ENCODE data around the gene ECHDC1.

DNA sequence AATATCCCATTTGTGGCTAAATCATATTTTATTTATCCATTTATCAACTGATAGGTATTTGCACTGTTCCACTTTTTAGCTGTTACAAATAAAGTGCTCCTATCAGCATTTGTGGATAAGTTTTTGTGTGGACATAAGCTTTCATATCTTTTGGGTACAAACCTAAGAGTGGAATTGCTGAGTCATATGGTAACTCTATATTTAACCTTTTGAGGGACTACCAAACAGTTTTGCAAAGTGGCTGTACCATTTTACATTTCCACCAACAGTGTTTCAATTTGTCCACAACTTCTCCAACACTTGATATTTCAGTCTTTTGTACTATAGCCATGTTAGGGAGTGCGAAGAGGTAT lies 23.6 kb upstream of the ECHDC1 start:
- TF ChIP-seq, protein P1, sequence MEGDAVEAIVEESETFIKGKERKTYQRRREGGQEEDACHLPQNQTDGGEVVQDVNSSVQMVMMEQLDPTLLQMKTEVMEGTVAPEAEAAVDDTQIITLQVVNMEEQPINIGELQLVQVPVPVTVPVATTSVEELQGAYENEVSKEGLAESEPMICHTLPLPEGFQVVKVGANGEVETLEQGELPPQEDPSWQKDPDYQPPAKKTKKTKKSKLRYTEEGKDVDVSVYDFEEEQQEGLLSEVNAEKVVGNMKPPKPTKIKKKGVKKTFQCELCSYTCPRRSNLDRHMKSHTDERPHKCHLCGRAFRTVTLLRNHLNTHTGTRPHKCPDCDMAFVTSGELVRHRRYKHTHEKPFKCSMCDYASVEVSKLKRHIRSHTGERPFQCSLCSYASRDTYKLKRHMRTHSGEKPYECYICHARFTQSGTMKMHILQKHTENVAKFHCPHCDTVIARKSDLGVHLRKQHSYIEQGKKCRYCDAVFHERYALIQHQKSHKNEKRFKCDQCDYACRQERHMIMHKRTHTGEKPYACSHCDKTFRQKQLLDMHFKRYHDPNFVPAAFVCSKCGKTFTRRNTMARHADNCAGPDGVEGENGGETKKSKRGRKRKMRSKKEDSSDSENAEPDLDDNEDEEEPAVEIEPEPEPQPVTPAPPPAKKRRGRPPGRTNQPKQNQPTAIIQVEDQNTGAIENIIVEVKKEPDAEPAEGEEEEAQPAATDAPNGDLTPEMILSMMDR (IDR thresholded peaks at IDR 0.05) = no peak
- TF ChIP-seq EP300 (IDR thresholded peaks at IDR 0.05) = no peak

All from suprapubic skin (tissue), 3 donors.